ENCODE data around the gene CRLF3.
"Not testable (repeated sequence)": the region's sequence is repeated elsewhere in the genome, so short reads cannot be mapped to it uniquely, and the experiment has no call there.

The CRLF3 gene

GRCh38 chr17:30814236-30814635 lies 10.3 kb downstream of the CRLF3 start:
- DNase-seq (ENCODE audit: low read depth, low spot score): not testable (repeated sequence)

GRCh38 chr17:30812218-30813177 lies 12.0 kb downstream of the CRLF3 start:
- DNase-seq (ENCODE audit: low read depth, low spot score): peak; percentile 82

- no peak for DNase-seq (ENCODE audit: low read depth, low spot score)
These were observed 14.6 kb downstream of the CRLF3 start for GRCh38 chr17:30809867-30810266.

GRCh38 chr17:30808785-30809286 lies 15.7 kb downstream of the CRLF3 start:
- no peak for DNase-seq (ENCODE audit: low read depth, low spot score)

- no peak for DNase-seq (ENCODE audit: low read depth, low spot score)
These were observed 16.6 kb downstream of the CRLF3 start for GRCh38 chr17:30807896-30808295.

GRCh38 chr17:30805944-30806456 lies 18.5 kb downstream of the CRLF3 start:
- no peak for DNase-seq (ENCODE audit: low read depth, low spot score)

GRCh38 chr17:30801671-30802070 lies 22.8 kb downstream of the CRLF3 start:
- DNase-seq (ENCODE audit: low read depth, low spot score): no peak

- DNase-seq (ENCODE audit: low read depth, low spot score): no peak
These were observed 28.5 kb downstream of the CRLF3 start for GRCh38 chr17:30796016-30796415.

- DNase-seq (ENCODE audit: low read depth, low spot score): no peak
These were observed 30.1 kb downstream of the CRLF3 start for GRCh38 chr17:30794372-30794771.

GRCh38 chr17:30793282-30793977 lies 31.1 kb downstream of the CRLF3 start:
- no peak for DNase-seq (ENCODE audit: low read depth, low spot score)

- no peak for DNase-seq (ENCODE audit: low read depth, low spot score)
These were observed 34.2 kb downstream of the CRLF3 start for GRCh38 chr17:30790279-30790678.

- peak; percentile 82 for DNase-seq (ENCODE audit: low read depth, low spot score)
These were observed 35.6 kb downstream of the CRLF3 start for GRCh38 chr17:30788918-30789317.

GRCh38 chr17:30782206-30782605 lies 42.3 kb downstream of the CRLF3 start:
- DNase-seq (ENCODE audit: low read depth, low spot score): no peak

- DNase-seq (ENCODE audit: low read depth, low spot score): no peak
These were observed 44.1 kb downstream of the CRLF3 start for GRCh38 chr17:30780343-30780742.

- not testable (repeated sequence) for DNase-seq (ENCODE audit: low read depth, low spot score)
These were observed 55.7 kb downstream of the CRLF3 start for GRCh38 chr17:30768771-30769170.

GRCh38 chr17:30767641-30768404 lies 56.7 kb downstream of the CRLF3 start:
- DNase-seq (ENCODE audit: low read depth, low spot score): not testable (repeated sequence)

- no peak for DNase-seq (ENCODE audit: low read depth, low spot score)
These were observed 63.4 kb downstream of the CRLF3 start for GRCh38 chr17:30761060-30761459.

GRCh38 chr17:30753291-30753690 lies 71.2 kb downstream of the CRLF3 start:
- not testable (repeated sequence) for DNase-seq (ENCODE audit: low read depth, low spot score)

- DNase-seq (ENCODE audit: low read depth, low spot score): not testable (repeated sequence)
These were observed 73.5 kb downstream of the CRLF3 start for GRCh38 chr17:30750982-30751381.

GRCh38 chr17:30747621-30748020 lies 76.9 kb downstream of the CRLF3 start:
- not testable (repeated sequence) for DNase-seq (ENCODE audit: low read depth, low spot score)

GRCh38 chr17:30742669-30743068 lies 81.8 kb downstream of the CRLF3 start:
- DNase-seq (ENCODE audit: low read depth, low spot score): not testable (repeated sequence)

Data from astrocyte of the hippocampus (primary cell).